MCF 10A (cell line): Measurements from ENCODE around the gene IL36RN. TPM values are rescaled to one million over a fixed set of nuclear protein-coding genes. Genes with fewer than 3 reads are reported as not detected.

Experiments used
- BruUV-seq: library from RNA; stranded (reverse); fragments of 400-500 nt; replicated peaks from 2 replicates; lab custom pipeline; 2021; lab: Mats Ljungman, UMichigan
- CTCF ChIA-PET: fragments of 300-600 bp; sonication (Branson Sonifier 250); formaldehyde crosslinking; extraction: SDS; loops from one replicate; lab custom pipeline; 2021; ENCODE audit warnings: antibody characterized with exemption, inconsistent platforms; lab: Yijun Ruan, JAX
- POLR2A ChIA-PET: fragments of 300-600, 350-650 bp; sonication (Branson Sonifier 250); formaldehyde crosslinking; extraction: SDS; loops from one replicate; lab custom pipeline; 2020; ENCODE audit warnings: antibody characterized with exemption, inconsistent platforms; lab: Yijun Ruan, JAX
- DNase-seq: peaks from one replicate; pipeline ENCODE4 v3.0.0-alpha.2; 2018; ENCODE audit not compliant: unreplicated experiment
- H3K27ac Mint-ChIP-seq: one replicate; pipeline ENCODE4 v1.8.0; 2022; ENCODE audit warnings: mild to moderate bottlenecking, low read depth, mixed read lengths; ENCODE audit not compliant: unreplicated experiment
- H3K27me3 Mint-ChIP-seq: one replicate; pipeline ENCODE4 v1.8.0; 2022; ENCODE audit warnings: mixed read lengths; ENCODE audit not compliant: insufficient read depth, unreplicated experiment
- H3K36me3 Mint-ChIP-seq: one replicate; pipeline ENCODE4 v1.8.0; 2022; ENCODE audit warnings: mild to moderate bottlenecking, moderate library complexity, mixed read lengths; ENCODE audit not compliant: insufficient read depth, unreplicated experiment
- H3K4me1 Mint-ChIP-seq: one replicate; pipeline ENCODE4 v1.8.0; 2022; ENCODE audit warnings: mixed read lengths; ENCODE audit not compliant: insufficient read depth, unreplicated experiment
- H3K4me3 Mint-ChIP-seq: one replicate; pipeline ENCODE4 v1.8.0; 2022; ENCODE audit warnings: mild to moderate bottlenecking, moderate library complexity, mixed read lengths; ENCODE audit not compliant: unreplicated experiment
- H3K9me3 Mint-ChIP-seq: one replicate; pipeline ENCODE4 v1.8.0; 2022; ENCODE audit warnings: mixed read lengths; ENCODE audit not compliant: unreplicated experiment
- intact Hi-C: fragments of 100-400 bp; cut with micrococcal nuclease; formaldehyde crosslinking; loops from 2 replicates; pipeline ENCODE4 v1.14.1; 2022
- total RNA-seq: library from RNA; stranded (reverse); gene quantifications from 2 replicates; pipeline ENCODE4 v1.2.3, GENCODE V29; 2022
- TF ChIP-seq, protein P1 (sequence below): fragments of 200-600 bp; IDR thresholded peaks from one replicate; pipeline ENCODE4 v1.8.0; 2022; ENCODE audit warnings: antibody characterized with exemption, mild to moderate bottlenecking; ENCODE audit not compliant: unreplicated experiment

Gene IL36RN
- total RNA-seq, 1 experiment from 2014 or later: not detected

- Mint-ChIP-seq H3K9me3 (peaks cover 15% of the 10 kb centered on the region), H3K27ac (no peak overlapping the region), H3K27me3 (peaks cover 25% of the 10 kb centered on the region), H3K36me3 (no peaks in the 10 kb centered on the region), H3K4me1 (no peaks in the 10 kb centered on the region), H3K4me3 (no peak overlapping the region)
- TF ChIP-seq, protein P1, sequence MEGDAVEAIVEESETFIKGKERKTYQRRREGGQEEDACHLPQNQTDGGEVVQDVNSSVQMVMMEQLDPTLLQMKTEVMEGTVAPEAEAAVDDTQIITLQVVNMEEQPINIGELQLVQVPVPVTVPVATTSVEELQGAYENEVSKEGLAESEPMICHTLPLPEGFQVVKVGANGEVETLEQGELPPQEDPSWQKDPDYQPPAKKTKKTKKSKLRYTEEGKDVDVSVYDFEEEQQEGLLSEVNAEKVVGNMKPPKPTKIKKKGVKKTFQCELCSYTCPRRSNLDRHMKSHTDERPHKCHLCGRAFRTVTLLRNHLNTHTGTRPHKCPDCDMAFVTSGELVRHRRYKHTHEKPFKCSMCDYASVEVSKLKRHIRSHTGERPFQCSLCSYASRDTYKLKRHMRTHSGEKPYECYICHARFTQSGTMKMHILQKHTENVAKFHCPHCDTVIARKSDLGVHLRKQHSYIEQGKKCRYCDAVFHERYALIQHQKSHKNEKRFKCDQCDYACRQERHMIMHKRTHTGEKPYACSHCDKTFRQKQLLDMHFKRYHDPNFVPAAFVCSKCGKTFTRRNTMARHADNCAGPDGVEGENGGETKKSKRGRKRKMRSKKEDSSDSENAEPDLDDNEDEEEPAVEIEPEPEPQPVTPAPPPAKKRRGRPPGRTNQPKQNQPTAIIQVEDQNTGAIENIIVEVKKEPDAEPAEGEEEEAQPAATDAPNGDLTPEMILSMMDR: no peak
- no peak for DNase-seq
- BruUV-seq: no TSS peak
- ChIA-PET CTCF (interaction anchor here (0.5 to 1.3 kb wide), 5 partner anchors 12 to 41 kb away, joined by 3 to 7 read pairs (median 5); no protein-coding TSS in a partner anchor), POLR2A (no interaction called here)
- intact Hi-C loops: no loop called here
These were observed 39.0 kb downstream of the IL36RN start for GRCh38 chr2:113098041-113098440.

- H3K9me3 Mint-ChIP-seq: peaks cover 15% of the 10 kb centered on the region
- no peak for DNase-seq
- no peak overlapping the region for H3K27ac Mint-ChIP-seq
- intact Hi-C loops: no loop called here
- no TSS peak for BruUV-seq
- no peak overlapping the region for H3K4me3 Mint-ChIP-seq
- H3K4me1 Mint-ChIP-seq: no peaks in the 10 kb centered on the region
- CTCF ChIA-PET: interaction anchor here (0.5 kb wide), 1 partner anchor 24 kb away, joined by 3 read pairs; no protein-coding TSS in a partner anchor
- peaks cover 25% of the 10 kb centered on the region for H3K27me3 Mint-ChIP-seq
- TF ChIP-seq, protein P1: no peak
- POLR2A ChIA-PET: no interaction called here
- H3K36me3 Mint-ChIP-seq: no peaks in the 10 kb centered on the region
These were observed 39.5 kb downstream of the IL36RN start for GRCh38 chr2:113098532-113098931.

GRCh38 chr2:113102133-113102532 lies 43.1 kb downstream of the IL36RN start:
- Mint-ChIP-seq H3K4me3 (no peak overlapping the region), H3K4me1 (peaks cover 5% of the 10 kb centered on the region), H3K9me3 (peaks cover 15% of the 10 kb centered on the region), H3K27me3 (peaks cover 12% of the 10 kb centered on the region), H3K36me3 (no peaks in the 10 kb centered on the region), H3K27ac (no peak overlapping the region)
- BruUV-seq: no TSS peak
- ChIA-PET CTCF (interaction anchor here (0.7 to 2.3 kb wide), 2 partner anchors 19 to 34 kb away, joined by 3 to 10 read pairs; no protein-coding TSS in a partner anchor), POLR2A (no interaction called here)
- intact Hi-C loops: no loop called here
- TF ChIP-seq, protein P1: no peak
- no peak for DNase-seq

DNA sequence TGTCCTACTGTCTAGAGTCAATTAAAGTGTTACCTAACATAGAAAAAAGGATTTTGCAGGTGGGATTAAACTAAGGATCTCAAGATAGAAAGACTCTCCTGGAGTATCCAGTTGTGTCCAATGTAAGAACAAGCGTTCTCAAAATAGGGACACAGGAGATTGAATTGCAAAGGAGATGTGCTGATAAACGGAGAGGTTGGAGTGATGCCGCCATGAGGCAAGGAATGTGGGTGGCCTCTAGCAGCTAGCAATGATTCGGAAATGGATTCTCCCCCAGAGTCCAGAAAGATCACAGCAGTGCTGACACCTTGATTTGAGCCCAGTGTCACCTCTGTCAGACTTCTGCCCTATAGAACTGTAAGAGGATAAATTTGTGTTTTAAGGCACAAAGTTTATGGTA lies 44.3 kb downstream of the IL36RN start:
- BruUV-seq: no TSS peak
- Mint-ChIP-seq H3K27me3 (peaks cover 2% of the 10 kb centered on the region), H3K9me3 (peaks cover 7% of the 10 kb centered on the region), H3K4me3 (no peak overlapping the region), H3K27ac (no peak overlapping the region), H3K36me3 (no peaks in the 10 kb centered on the region), H3K4me1 (peaks cover 5% of the 10 kb centered on the region)
- TF ChIP-seq, protein P1: no peak
- ChIA-PET CTCF (interaction anchor here (0.6 to 2.3 kb wide), 3 partner anchors 33 to 131 kb away, joined by 3 to 10 read pairs (median 3); no protein-coding TSS in a partner anchor), POLR2A (no interaction called here)
- DNase-seq: no peak
- intact Hi-C loops: no loop called here
